ENCODE data around the gene RNF39. TPM values are rescaled to one million over a fixed set of nuclear protein-coding genes. Genes with fewer than 3 reads are reported as not detected.
"Not testable (repeated sequence)": the region's sequence is repeated elsewhere in the genome, so short reads cannot be mapped to it uniquely, and the experiment has no call there.

Gene RNF39
- total RNA-seq, 1 donor from 2014 or later, result not detected

DNA sequence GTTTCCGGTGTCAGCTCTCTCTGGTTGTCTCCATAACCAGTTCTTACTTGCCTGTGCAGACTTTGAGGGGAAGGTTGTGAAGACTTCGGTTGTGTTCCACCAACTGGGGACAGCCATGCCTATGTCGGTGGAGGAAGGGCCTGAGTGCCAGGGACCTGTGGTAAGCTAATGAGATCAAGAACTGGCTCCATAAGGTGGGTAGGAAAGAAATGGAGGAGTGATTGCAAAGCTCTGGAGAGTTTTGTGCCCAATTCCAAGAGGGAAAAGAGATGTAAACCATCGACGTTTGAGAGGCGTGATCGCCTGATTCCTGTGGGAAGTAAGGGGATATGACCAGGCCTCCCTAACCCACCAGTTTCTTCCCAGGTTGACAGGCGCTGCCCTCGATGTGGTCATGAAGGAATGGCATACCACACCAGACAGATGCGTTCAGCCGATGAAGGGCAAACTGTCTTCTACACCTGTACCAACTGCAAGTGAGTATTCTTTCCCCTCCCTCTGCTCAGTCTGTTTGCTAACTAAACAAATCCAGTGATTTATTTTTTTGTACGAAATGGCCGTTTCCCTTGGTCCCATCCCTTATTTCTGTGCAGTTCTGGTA lies 13.6 kb downstream of the RNF39 start:
- DNase-seq (ENCODE audit: low read depth in 2 of 2), result peak in 1 of 2 donors; percentile 32

DNA sequence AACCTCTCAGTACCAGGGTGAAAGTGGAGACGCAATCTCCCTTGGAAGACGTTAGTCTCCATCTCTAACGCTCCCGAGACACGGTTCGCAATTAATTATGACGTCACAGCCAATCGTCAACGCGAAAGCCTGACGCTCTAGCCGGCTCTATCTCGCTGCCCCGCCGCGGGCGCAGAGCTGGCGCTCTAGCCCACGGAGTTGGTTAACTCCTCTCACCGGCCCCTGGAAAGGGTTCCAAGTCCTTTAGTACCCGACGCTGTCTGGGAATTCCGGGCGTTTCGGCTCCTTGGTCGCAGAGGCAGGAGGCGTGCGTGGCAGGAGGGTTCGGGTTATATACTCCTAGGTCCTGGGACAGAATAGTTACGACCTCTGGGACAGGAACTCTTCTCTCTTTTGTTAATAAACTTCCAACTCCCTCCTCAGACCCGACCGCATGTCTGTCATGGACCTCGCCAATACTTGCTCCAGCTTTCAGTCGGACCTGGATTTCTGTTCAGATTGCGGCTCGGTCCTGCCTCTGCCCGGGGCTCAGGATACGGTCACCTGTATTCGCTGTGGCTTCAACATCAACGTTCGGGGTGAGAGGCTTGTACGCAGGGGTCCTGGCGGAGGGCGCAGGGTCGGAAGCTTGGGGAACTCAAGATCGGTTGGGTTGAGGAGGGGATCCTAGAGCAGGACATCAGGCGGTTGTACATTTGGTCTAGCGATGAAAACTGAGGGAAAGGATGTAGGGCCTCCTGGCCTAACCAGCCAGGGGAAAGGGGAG lies 14.3 kb downstream of the RNF39 start, which contains the start of gene POLR1H:
TSS of gene POLR1H (plus strand) at position 174 of the 766 bp plus-strand sequence. CDS start at position 434, 260 bp downstream.
- peak; percentile 94 to 97 for DNase-seq (ENCODE audit: low read depth in 2 of 2)

DNA sequence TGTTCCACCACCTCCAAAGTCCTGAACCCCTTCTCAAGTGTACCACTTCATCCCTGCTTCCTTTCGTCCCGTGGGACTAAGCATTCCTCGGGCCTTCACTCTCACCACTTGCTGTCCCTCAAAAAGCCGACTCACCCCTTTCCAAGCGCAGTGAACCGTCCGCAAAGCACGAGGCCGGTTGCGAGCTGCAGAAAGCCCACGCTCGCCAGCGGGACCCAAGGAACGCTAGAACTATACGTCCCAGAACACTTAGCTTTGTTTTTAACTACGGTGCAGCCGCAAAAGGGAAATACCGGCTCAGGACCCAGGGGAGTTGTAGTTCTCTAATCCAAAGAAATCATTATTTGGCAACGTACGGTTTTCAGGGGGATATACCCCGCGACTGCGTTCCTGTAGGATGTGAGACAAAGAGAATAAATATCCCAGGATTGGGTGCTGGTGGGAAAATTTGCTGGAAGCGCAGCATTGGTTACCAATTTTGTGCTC lies 14.9 kb downstream of the RNF39 start:
- DNase-seq (ENCODE audit: low read depth in 2 of 2), result peak; percentile 45 to 53

DNA sequence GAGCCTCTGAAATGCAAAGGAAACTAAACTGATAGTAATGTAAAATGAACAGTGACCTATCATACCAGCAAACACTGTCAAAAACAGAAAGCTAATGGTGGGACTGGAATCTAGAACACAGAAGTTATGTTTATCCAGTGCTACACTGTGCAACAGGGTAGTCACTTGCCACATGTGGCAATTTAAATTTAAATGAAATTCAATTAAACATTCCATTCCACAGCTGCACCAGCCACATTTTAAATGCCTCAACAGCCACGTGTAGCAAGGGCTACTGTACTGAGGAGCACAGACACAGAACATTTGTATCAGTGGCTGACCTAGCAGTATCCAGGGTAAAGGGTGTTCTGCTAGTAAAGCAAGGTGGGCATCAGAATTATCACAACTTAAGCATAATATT lies 20.1 kb downstream of the RNF39 start:
- DNase-seq (ENCODE audit: low read depth in 2 of 2), result no peak

DNA sequence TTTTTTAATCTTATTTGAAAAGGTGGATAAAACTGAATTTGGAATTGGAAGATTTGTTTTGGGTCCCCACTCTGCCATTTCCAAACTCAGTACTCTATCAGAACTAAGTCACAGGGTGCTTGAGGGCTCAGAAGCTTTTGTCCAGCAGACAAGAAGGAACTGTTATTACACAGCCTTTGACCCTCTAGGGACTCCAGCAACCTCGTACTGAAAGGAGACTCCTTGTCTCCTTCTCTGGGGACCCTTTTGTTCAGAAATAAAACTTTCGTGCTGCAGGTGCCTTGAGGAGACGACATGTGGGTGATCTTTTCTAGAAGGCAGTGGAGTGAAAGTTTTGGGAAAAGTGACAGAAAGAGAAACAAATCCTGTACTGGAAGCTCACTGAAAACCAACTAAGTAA lies 21.9 kb downstream of the RNF39 start:
- no peak for DNase-seq (ENCODE audit: low read depth in 2 of 2)

DNA sequence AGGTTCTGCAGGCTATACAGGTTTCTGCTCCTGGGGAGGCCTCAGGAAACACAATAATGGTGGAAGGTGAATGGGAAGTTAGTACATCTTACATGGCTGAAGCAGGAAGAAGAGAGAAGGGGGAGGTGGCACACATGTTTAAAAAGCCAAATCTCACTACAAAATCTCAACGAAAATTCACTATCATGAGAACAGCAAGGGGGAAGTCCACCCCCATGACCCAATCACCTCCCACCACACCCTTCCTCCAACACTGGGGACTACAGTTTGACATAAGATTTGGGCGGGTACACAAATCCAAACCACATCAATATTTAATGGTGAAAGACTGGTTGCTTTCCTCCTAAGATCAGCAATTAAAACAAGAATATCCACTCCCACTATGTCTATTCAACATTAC lies 28.3 kb downstream of the RNF39 start:
- no peak for DNase-seq (ENCODE audit: low read depth in 2 of 2)

DNA sequence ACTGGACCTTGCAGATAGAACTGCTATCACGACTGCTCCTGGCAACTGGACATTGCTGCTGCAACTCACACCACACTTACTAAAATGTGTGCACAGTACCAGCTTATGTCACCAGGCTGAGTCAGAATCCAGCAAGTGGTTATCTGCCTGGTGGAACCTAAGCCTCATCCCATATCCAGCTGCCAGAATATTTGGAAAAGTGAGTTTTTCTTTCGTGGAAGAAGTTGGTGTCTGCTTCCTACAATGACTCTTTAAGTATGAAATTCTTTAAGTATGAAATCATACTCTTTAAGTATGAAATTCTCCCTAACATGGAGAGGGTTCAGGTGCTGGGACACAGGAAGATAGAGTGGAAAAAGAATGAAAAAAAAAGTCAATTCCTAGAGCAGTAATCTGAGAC lies 30.9 kb downstream of the RNF39 start:
- DNase-seq (ENCODE audit: low read depth in 2 of 2), result peak in 1 of 2 donors; percentile 10

DNA sequence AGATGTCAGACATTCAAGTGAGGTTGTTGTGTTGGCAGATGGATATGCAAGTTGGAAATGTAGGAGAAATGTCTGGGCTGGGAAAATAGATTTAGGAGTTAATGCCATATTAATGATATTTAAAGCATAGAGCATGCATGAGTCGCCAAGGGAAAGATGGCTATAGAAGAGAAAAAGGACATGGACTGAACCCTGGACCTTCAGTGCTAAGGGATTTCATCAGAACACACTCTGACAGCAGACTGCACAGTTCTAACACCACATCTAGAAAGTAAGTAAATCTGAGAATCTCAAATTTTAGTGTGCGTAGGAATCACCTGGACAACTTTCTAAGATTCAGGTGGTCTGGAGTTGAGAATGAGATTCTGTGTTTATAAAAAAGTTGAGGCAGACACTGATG lies 31.8 kb downstream of the RNF39 start:
- DNase-seq (ENCODE audit: low read depth in 2 of 2), result no peak

DNA sequence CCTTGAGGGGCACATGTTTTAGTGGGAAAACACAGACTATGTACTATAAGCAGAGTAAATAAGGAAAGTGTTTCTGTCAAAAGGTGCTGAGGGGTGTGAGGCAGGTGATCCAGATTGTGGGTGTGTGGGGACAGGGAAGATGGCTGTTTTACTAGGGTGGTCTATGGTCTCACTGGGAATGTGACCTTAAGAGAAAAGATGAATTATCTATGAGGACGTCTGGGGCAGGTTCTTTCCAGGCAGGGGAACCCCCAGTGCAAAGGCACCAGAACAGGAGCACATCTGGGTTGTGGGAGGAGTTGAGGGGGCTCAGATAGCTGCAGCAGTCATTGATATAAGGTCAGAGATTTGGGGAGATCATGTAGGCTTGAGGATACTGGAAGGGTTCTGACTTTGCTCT lies 32.7 kb downstream of the RNF39 start:
- no peak for DNase-seq (ENCODE audit: low read depth in 2 of 2)

DNA sequence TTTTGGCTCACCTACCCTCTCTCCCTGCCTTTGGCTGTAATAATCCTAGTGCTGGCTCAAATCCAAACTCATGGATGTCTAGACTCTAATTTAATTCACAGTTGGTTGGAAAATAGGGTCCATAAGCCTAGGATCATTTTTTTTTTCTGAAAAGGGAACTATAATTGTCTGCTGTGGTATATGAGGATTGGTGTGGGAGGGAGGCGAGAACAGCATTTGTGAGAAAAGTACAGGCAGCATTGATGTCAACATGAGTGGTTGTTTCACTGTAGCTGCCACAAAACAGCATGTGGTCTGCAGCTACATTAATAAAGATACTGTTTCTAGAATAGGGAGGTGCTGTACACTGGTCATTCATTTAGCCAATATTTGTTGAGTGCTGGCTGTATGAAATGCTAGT lies 33.1 kb downstream of the RNF39 start:
- DNase-seq (ENCODE audit: low read depth in 2 of 2), result no peak

DNA sequence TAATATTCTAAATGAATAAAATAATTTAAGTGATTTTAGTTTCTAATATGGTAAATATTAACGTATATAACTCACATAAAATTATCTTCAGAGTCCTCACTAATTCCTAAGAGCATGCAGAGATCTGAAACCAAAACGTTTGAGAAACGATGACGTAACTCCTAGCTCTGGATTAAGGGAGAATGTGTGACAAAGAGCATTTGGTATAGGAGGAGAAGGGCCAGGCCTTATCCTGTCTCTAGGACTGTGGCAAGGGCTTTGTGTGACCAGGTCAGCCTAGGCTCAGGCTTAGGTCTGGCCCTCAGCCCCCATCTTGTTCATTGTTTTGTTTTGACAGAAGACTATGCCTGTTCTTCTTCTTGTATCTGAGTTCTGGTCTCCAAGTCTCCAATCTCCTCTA lies 33.7 kb downstream of the RNF39 start:
- no peak for DNase-seq (ENCODE audit: low read depth in 2 of 2)

DNA sequence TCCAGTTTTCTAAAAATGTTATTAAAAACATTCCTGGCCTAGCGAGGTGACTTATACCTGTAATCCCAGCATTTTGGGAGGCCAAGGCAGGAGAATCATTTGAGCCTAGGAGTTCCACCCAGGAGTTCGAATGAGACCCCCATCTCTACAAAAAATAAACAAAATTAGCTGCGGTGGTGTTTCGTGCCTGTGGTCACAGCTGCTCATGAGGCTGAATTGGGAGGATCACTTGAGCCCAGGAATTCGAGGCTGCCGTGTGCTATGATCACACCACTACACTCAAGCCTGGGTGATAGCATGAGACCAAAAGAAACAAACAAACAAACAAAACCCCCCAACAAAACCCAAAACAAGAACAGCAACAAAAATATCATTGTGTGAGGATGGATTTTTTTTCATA lies 34.3 kb downstream of the RNF39 start:
- DNase-seq (ENCODE audit: low read depth in 2 of 2), result no peak

DNA sequence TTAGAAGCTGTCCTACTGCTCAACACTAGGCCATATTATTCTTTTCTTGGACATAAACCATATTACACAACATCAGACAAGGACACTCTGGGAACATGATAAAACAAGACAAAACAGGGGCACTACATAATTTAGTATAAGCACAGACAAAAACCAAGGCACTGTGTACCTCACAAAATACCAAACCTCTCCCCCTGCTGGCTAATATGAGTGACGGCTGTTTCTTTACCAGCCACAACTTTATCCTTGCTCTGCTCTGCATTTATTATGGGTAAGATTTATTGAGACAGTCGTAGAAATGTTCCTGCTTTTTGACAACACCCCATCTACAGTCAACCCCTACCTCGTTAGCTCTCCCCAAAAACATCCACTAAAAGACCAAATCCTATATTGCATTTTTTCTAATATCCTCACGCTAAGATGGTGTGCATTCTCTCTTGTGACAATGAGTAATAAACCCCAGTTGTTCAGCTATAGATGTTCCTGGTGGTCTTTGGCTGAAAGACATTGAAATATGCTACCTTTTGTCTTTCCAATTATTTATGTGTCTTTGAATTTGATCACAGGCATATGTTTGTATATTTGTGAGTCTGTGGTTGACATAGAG lies 38.3 kb downstream of the RNF39 start:
- DNase-seq (ENCODE audit: low read depth in 2 of 2), result peak; percentile 17 to 36

DNA sequence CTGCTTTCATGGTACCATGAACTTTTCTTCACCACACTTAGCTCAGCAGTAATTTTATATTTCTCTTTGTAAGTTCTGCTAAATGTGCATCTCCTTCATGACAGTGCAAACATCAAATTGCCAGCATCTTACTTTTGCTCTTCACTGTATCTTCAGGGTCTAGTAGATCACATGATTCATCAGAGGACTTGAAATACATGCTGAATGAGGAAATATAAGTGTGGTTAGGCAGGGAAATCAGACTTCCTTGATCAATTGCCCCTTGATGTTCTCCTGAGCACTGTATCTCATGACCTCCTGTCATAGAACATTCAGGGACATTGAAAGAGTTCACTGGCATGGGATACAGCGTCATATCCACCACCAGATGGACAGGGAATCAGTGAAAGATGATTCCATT lies 39.8 kb downstream of the RNF39 start:
- DNase-seq (ENCODE audit: low read depth in 2 of 2), result no peak

DNA sequence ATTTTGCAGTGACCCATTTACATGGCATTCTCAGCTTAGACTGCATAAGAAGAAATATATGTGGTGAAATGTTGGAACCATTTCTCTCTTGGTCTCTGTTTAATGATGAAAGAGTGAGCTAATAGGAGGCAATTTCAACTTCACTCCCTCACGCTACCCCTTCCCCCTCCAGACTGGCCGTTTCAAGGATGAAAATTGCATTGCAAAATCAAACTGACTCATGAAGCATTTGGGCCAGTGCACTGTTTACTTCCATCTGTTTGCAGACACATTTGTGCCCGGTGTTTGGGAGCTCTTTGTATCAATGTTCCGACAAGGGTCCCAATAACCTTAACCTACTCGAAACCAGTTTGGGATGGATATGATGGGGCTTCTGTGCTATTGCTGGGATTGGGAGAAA lies 42.1 kb downstream of the RNF39 start:
- not testable (repeated sequence) for DNase-seq (ENCODE audit: low read depth in 2 of 2)

DNA sequence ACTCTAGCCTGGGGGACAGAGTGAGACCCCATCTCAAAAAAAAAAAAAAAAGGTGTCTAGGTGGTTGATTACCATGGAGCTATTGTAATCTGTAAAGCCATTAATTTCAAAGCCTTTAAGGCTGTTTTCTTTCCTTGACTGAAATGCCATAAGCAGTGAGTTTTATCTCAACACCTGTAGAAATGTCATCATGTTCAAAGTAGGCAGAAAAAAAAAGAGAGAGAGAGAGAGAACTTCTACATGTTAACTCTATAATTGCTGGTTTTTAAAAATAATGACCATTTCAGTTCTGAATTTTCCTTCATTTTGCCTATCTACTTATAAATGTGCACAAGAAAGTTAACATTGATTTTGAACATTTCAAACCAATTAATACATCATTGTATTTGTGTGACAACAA lies 44.2 kb downstream of the RNF39 start:
- DNase-seq (ENCODE audit: low read depth in 2 of 2), result no peak

DNA sequence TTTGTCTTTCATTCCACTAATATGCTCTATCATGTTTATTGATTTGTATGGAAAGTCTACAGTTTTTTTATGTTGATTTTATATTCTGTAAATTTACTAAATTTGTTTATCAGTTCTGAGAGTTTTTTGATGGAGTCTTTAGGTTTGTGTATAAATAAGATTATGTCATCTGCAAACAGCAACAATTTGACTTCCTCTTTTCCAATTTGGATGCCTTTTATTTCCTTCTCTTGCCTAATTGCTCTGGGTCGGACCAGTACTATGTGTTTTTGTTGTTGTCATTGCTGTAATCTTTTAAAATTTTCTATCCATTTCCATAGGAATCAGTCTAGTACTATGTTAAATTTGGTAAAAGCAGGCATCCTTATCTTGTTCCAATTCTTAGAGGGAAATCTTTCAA lies 46.0 kb downstream of the RNF39 start:
- DNase-seq (ENCODE audit: low read depth in 2 of 2), result no peak

DNA sequence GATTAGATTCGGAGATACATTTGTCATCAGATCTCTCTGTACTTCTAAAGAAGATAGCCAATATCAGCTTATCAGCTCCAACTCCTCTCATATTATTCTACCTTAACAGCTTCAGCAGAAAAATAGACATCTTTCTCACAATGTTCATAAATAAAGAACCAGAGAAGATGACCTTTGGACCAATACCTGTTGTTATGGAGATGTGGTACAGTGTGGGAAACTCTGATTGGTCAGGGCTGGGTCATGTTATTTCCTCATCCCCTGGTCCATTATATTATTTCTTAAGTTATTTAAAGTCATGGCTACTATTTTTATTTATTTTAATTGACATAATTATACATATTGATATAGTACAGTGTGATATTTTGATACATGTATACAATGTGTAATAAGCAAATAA lies 50.4 kb downstream of the RNF39 start:
- DNase-seq (ENCODE audit: low read depth in 2 of 2), result no peak

DNA sequence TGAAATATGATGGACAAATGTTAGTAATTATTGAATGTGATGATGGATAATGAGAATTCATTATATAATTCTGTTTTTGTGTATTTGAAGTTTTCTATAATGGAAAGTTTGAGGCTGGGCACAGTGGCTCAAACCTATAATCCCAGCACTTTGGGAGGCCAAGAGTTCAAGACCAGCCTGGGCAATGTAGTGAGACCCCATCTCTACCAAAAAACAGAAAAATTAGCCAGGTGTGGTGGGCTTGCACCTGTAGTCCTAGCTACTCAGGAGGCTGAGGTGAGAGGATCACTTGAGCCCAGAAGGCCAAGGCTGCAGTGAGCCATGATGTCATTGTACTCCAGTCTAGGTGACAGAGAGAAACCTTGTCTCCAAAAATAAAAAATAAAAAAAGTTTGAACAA lies 52.9 kb downstream of the RNF39 start:
- not testable (repeated sequence) for DNase-seq (ENCODE audit: low read depth in 2 of 2)

DNA sequence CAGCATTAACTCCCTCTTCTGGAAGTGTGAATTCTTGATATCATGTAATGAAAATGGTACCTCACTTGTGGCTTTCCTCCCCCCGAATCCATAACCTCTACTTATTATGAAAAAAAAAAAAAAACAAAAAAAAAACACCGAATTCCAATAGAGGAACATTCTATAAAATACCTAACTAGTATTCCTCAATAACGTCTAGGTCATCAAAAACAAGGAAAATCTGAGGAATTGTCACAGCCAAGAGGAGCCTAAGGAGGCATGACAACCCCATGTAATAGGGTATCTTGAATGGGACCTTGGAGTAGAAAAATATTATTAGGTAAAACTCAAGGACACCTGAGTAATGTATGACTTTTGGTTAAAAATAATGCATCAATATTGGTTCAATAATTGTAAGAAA lies 53.4 kb downstream of the RNF39 start:
- no peak for DNase-seq (ENCODE audit: low read depth in 2 of 2)

DNA sequence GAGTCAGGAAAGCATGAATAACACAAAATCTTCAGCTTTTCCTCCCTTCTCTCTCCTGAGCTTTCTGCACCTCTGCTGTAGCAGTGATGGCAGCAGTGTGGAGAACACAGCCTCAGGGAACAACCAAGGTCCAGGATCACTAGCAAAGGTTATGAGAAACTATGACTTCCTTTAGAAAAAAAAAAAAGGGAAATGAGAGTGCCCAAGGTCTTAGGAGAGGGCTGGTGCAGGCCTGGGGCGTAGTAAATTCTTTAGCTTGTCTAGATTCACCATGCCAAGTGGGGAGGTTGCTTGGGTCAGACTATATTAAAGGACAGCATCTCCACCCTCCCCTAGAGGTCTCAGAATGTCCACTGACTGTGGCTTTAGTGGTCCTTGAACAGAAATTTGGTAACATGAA lies 54.9 kb downstream of the RNF39 start:
- no peak for DNase-seq (ENCODE audit: low read depth in 2 of 2)

Data from lung microvascular endothelial cell (primary cell).